ENCODE data around the gene CD5L.

Gene CD5L

GRCh38 chr1:157841708-157842107, at the start of gene CD5L:
Gene CD5L (minus strand): TSS chr1:157841808. CDS start chr1:157841701, 107 bp downstream.
- no peak for DNase-seq

GRCh38 chr1:157882580-157882979, 41.0 kb upstream of the CD5L start:
- no peak for DNase-seq

- no peak for DNase-seq
Observed at GRCh38 chr1:157880621-157881020, 39.0 kb upstream of the CD5L start.

GRCh38 chr1:157878059-157878458, 36.5 kb upstream of the CD5L start:
- DNase-seq = no peak

GRCh38 chr1:157870490-157870889, 28.9 kb upstream of the CD5L start:
- no peak for DNase-seq

GRCh38 chr1:157868654-157869053, 27.0 kb upstream of the CD5L start:
- DNase-seq = no peak

GRCh38 chr1:157862114-157863070, 20.8 kb upstream of the CD5L start:
- DNase-seq = no peak

- DNase-seq = no peak
Observed at GRCh38 chr1:157856538-157856937, 14.9 kb upstream of the CD5L start.

- no peak for DNase-seq
Observed at GRCh38 chr1:157852476-157852875, 10.9 kb upstream of the CD5L start.

- DNase-seq = no peak
Observed at GRCh38 chr1:157849229-157849875, 7.7 kb upstream of the CD5L start.

GRCh38 chr1:157844089-157844830, 2.7 kb upstream of the CD5L start:
- DNase-seq = no peak

- no peak for DNase-seq
Observed at GRCh38 chr1:157842939-157843338, 1.3 kb upstream of the CD5L start.

- DNase-seq = no peak
Observed at GRCh38 chr1:157838966-157839365, 2.6 kb downstream of the CD5L start.

- no peak for DNase-seq
Observed at GRCh38 chr1:157834430-157834829, 7.2 kb downstream of the CD5L start.

- DNase-seq = no peak
Observed at GRCh38 chr1:157833145-157833544, 8.5 kb downstream of the CD5L start.

- no peak for DNase-seq
Observed at GRCh38 chr1:157831968-157832626, 9.5 kb downstream of the CD5L start.

GRCh38 chr1:157830887-157831286, 10.7 kb downstream of the CD5L start:
- DNase-seq = no peak

- no peak for DNase-seq
Observed at GRCh38 chr1:157829711-157830110, 11.9 kb downstream of the CD5L start.

GRCh38 chr1:157829210-157829609, 12.4 kb downstream of the CD5L start:
- DNase-seq = no peak

- no peak for DNase-seq
Observed at GRCh38 chr1:157820299-157820698, 21.3 kb downstream of the CD5L start.

GRCh38 chr1:157819896-157820295, 21.7 kb downstream of the CD5L start, which contains the start of gene FCRL1:
Gene FCRL1 (minus strand): TSS chr1:157820120. CDS start chr1:157820037, 83 bp downstream.
- DNase-seq = no peak

- DNase-seq = no peak
Observed at GRCh38 chr1:157819215-157819614, 22.4 kb downstream of the CD5L start.

- no peak for DNase-seq
Observed at GRCh38 chr1:157813269-157813668, 28.3 kb downstream of the CD5L start.
